B cell (primary cell): ENCODE data around the gene LPAR5. TPM values are rescaled to one million over a fixed set of nuclear protein-coding genes. Genes with fewer than 3 reads are reported as not detected.

Experiments used
- ATAC-seq: fragments of 200-7000 bp; cut with Tn5 transposase; one replicate; pipeline ENCODE4 v1.10.0; 2021; ENCODE audit warnings: low read depth, mild to moderate bottlenecking, moderate number of reproducible peaks, moderate library complexity
- CTCF ChIA-PET: fragments of 350-600 bp; sonication (Branson Sonifier 250); formaldehyde crosslinking; loops from one replicate; lab custom pipeline; 2021; ENCODE audit warnings: antibody characterized with exemption, inconsistent platforms; lab: Charles Lee
- POLR2A ChIA-PET: fragments of 350-600 bp; sonication (Branson Sonifier 250); formaldehyde crosslinking; loops from one replicate; lab custom pipeline; 2021; ENCODE audit warnings: antibody characterized with exemption; lab: Charles Lee
- DNase-seq: peaks from one replicate; pipeline ENCODE4 v3.0.0; 2013
- H2AFZ ChIP-seq: 2 replicates; pipeline ENCODE4 v1.6.1; 2012; ENCODE audit warnings: mild to moderate bottlenecking, low read depth, low read length; ENCODE audit not compliant: insufficient read depth, poor library complexity, severe bottlenecking
- H3K27ac ChIP-seq, 2 donors: 1 replicate in 1 of 2; 2 replicates in 1 of 2; pipeline ENCODE4 v1.5.1; 2012 to 2013; ENCODE audit warnings: low read length in 2 of 2, mild to moderate bottlenecking in 2 of 2, moderate library complexity in 1 of 2
- H3K27me3 ChIP-seq, 4 experiments: fragments of 200-600 bp in 1 of 4; sonication (generic) in 1 of 4; replicated peaks in 1 of 4; 1 replicate in 2 of 4; 2 replicates in 2 of 4; pipeline versions ENCODE4 v1.6.1 to v1.7.0; 2013 to 2016; ENCODE audit warnings: low read length in 3 of 4, mild to moderate bottlenecking in 2 of 4, mixed read lengths in 1 of 4, moderate library complexity in 1 of 4; ENCODE audit not compliant: insufficient read depth in 4 of 4, control insufficient read depth in 3 of 4; ENCODE audit errors: control extremely low read depth in 1 of 4
- H3K36me3 ChIP-seq, 2 experiments: replicated peaks in 1 of 2; 1 replicate in 1 of 2; 2 replicates in 1 of 2; pipeline versions ENCODE4 v1.6.1 to v1.7.1; 2013; ENCODE audit warnings: low read length in 1 of 2; ENCODE audit not compliant: insufficient read depth in 2 of 2, control insufficient read depth in 1 of 2; ENCODE audit errors: control extremely low read depth in 1 of 2, extremely low read depth in 1 of 2
- H3K4me1 ChIP-seq, 2 donors: fragments of 200-600 bp in 1 of 2; sonication (generic) in 1 of 2; 1 replicate in 1 of 2; 2 replicates in 1 of 2; pipeline versions ENCODE4 v1.5.1 to v1.6.1; 2013 to 2017; ENCODE audit warnings: low read length in 2 of 2; ENCODE audit not compliant: control insufficient read depth in 2 of 2, insufficient read depth in 2 of 2
- H3K4me2 ChIP-seq: replicated peaks from 2 replicates; pipeline ENCODE3; 2012; ENCODE audit warnings: mild to moderate bottlenecking, low read depth, low read length; ENCODE audit not compliant: poor library complexity, severe bottlenecking
- H3K4me3 ChIP-seq, 5 experiments: fragments of 200-600 bp in 1 of 5; sonication (generic) in 1 of 5; 1 replicate in 3 of 5; 2 replicates in 2 of 5; pipeline versions ENCODE4 v1.5.1 to v1.7.0; 2011 to 2016; ENCODE audit warnings: low read length in 4 of 5, mild to moderate bottlenecking in 4 of 5, low read depth in 2 of 5, control low read depth in 1 of 5, moderate library complexity in 1 of 5; ENCODE audit not compliant: insufficient read depth in 1 of 5; ENCODE audit errors: control extremely low read depth in 1 of 5, extremely low read depth in 1 of 5
- H3K79me2 ChIP-seq: fragments of 200-600 bp; sonication (generic); one replicate; pipeline ENCODE4 v1.6.0; 2016; ENCODE audit warnings: low read length; ENCODE audit not compliant: control insufficient read depth, insufficient read depth
- H3K9ac ChIP-seq: fragments of 200-600 bp; sonication (generic); 2 replicates; pipeline ENCODE4 v1.6.1; 2017; ENCODE audit warnings: mild to moderate bottlenecking, low read length, moderate library complexity
- H3K9me3 ChIP-seq, 3 donors: one replicate each; pipeline versions ENCODE4 v1.6.1 to v1.7.1; 2013; ENCODE audit warnings: low read length in 2 of 3; ENCODE audit not compliant: control insufficient read depth in 2 of 3, insufficient read depth in 1 of 3; ENCODE audit errors: control extremely low read depth in 1 of 3
- H4K20me1 ChIP-seq: 2 replicates; pipeline ENCODE4 v1.6.0; 2012; ENCODE audit warnings: mild to moderate bottlenecking, low read length; ENCODE audit not compliant: insufficient read depth, control insufficient read depth, poor library complexity, severe bottlenecking
- H3K27ac Mint-ChIP-seq: one replicate; pipeline ENCODE4 v1.8.0; 2021; ENCODE audit warnings: mixed read lengths
- H3K27me3 Mint-ChIP-seq: one replicate; pipeline ENCODE4 v1.8.0; 2021; ENCODE audit warnings: mixed read lengths
- H3K4me1 Mint-ChIP-seq: one replicate; pipeline ENCODE4 v1.8.0; 2021; ENCODE audit warnings: mixed read lengths
- H3K4me3 Mint-ChIP-seq: one replicate; pipeline ENCODE4 v1.8.0; 2021; ENCODE audit warnings: mixed read lengths
- H3K9me3 Mint-ChIP-seq: one replicate; pipeline ENCODE4 v1.8.0; 2022; ENCODE audit warnings: mixed read lengths; ENCODE audit not compliant: insufficient read depth
- EZH2 ChIP-seq: IDR thresholded peaks from 2 replicates; pipeline ENCODE4 v1.6.1; 2012; ENCODE audit warnings: borderline replicate concordance, low read depth, mild to moderate bottlenecking, moderate library complexity, low read length; ENCODE audit not compliant: insufficient read depth, poor library complexity, severe bottlenecking
- WGBS: methylation state at CpG from one replicate; pipeline ENCODE4 v1.1.5; 2013; ENCODE audit warnings: missing lambda C conversion rate; ENCODE audit not compliant: insufficient coverage; 5-methylcytosine and 5-hydroxymethylcytosine counted together
- intact Hi-C: fragments of 100-400 bp; cut with micrococcal nuclease; formaldehyde crosslinking; loops from one replicate; pipeline ENCODE4 v1.10.0; 2022
- polyA plus RNA-seq: library from polyadenylated mRNA; depleted of rRNA; stranded (reverse); fragments of >200 nt; gene quantifications from 2 replicates; pipeline ENCODE4 v1.2.3, GENCODE V29; 2012
- total RNA-seq, 2 donors: library from RNA; stranded (reverse); fragments of 120-200 nt in 1 of 2; gene quantifications; 1 replicate in 1 of 2; 2 replicates in 1 of 2; pipeline versions ENCODE4 v1.2.3 to v1.2.4, GENCODE V29; 2013 to 2022
- TF ChIP-seq, protein P1 (sequence below): fragments of 200-600 bp; IDR thresholded peaks from one replicate; pipeline ENCODE4 v1.8.0; 2022; ENCODE audit warnings: antibody characterized with exemption, mild to moderate bottlenecking

LPAR5 gene
- total and polyA plus RNA-seq, 2 donors (not counting 1 experiment from before 2014, with no cell fraction given): 29.0 to 59.6 TPM

GRCh38 chr12:6584293-6584692 lies 51.5 kb downstream of the LPAR5 start:
- no peaks in the 10 kb centered on the region for H3K9me3 Mint-ChIP-seq
- H3K4me1 Mint-ChIP-seq: no peaks in the 10 kb centered on the region
- Histone ChIP-seq H3K27me3 (no peaks in the 10 kb centered on the region), H3K79me2 (peaks cover 31% of the 10 kb centered on the region), H3K9me3 (no peaks in the 10 kb centered on the region), H3K9ac (no peak overlapping the region), H3K36me3 (peaks cover 13 to 88% of the 10 kb centered on the region in 2 experiments), H3K4me2 (no peak overlapping the region), H3K4me3 (no peak overlapping the region), H2AFZ (no peak overlapping the region), H4K20me1 (peaks cover 40% of the 10 kb centered on the region), H3K27ac (no peak overlapping the region), H3K4me1 (no peaks in the 10 kb centered on the region)
- intact Hi-C loops: no loop called here
- H3K27me3 Mint-ChIP-seq: no peaks in the 10 kb centered on the region
- no peak for ATAC-seq
- CTCF ChIA-PET: interaction anchor here (0.5 to 1.4 kb wide), 2 partner anchors 16 to 247 kb away, joined by 3 to 4 read pairs; partner anchors contain the start of gene NOP2
- no peak overlapping the region for H3K27ac Mint-ChIP-seq
- 100% methylated on average over 3 of the region's 10 CpGs for WGBS
- no peak for DNase-seq
- POLR2A ChIA-PET: no interaction called here
- TF ChIP-seq, protein P1, sequence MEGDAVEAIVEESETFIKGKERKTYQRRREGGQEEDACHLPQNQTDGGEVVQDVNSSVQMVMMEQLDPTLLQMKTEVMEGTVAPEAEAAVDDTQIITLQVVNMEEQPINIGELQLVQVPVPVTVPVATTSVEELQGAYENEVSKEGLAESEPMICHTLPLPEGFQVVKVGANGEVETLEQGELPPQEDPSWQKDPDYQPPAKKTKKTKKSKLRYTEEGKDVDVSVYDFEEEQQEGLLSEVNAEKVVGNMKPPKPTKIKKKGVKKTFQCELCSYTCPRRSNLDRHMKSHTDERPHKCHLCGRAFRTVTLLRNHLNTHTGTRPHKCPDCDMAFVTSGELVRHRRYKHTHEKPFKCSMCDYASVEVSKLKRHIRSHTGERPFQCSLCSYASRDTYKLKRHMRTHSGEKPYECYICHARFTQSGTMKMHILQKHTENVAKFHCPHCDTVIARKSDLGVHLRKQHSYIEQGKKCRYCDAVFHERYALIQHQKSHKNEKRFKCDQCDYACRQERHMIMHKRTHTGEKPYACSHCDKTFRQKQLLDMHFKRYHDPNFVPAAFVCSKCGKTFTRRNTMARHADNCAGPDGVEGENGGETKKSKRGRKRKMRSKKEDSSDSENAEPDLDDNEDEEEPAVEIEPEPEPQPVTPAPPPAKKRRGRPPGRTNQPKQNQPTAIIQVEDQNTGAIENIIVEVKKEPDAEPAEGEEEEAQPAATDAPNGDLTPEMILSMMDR: no peak
- TF ChIP-seq EZH2: no peak
- no peak overlapping the region for H3K4me3 Mint-ChIP-seq

- Histone ChIP-seq H3K9me3 (no peaks in the 10 kb centered on the region), H4K20me1 (peaks cover 32% of the 10 kb centered on the region), H3K4me2 (no peak overlapping the region), H3K36me3 (peaks cover 13 to 88% of the 10 kb centered on the region in 2 experiments), H3K4me3 (no peak overlapping the region), H3K79me2 (peaks cover 20% of the 10 kb centered on the region), H3K4me1 (no peaks in the 10 kb centered on the region), H3K27me3 (no peaks in the 10 kb centered on the region), H3K27ac (no peak overlapping the region), H3K9ac (no peak overlapping the region), H2AFZ (no peak overlapping the region)
- Mint-ChIP-seq H3K4me3 (no peak overlapping the region), H3K27ac (no peak overlapping the region), H3K9me3 (no peaks in the 10 kb centered on the region), H3K27me3 (no peaks in the 10 kb centered on the region), H3K4me1 (no peaks in the 10 kb centered on the region)
- ATAC-seq (no peak), DNase-seq (no peak)
- TF ChIP-seq EZH2: no peak
- TF ChIP-seq, protein P1: no peak
- WGBS: 97% methylated on average over 11 of the region's 12 CpGs
- ChIA-PET POLR2A (no interaction called here), CTCF (interaction anchor here (0.7 to 1.6 kb wide), 7 partner anchors 12 to 29 kb away, joined by 3 to 5 read pairs (median 3); partner anchors contain the start of gene NOP2)
- intact Hi-C loops: no loop called here
Measured at GRCh38 chr12:6582959-6583358, 52.8 kb downstream of the LPAR5 start.
